ENCODE data around the gene TNFAIP2.

DNA sequence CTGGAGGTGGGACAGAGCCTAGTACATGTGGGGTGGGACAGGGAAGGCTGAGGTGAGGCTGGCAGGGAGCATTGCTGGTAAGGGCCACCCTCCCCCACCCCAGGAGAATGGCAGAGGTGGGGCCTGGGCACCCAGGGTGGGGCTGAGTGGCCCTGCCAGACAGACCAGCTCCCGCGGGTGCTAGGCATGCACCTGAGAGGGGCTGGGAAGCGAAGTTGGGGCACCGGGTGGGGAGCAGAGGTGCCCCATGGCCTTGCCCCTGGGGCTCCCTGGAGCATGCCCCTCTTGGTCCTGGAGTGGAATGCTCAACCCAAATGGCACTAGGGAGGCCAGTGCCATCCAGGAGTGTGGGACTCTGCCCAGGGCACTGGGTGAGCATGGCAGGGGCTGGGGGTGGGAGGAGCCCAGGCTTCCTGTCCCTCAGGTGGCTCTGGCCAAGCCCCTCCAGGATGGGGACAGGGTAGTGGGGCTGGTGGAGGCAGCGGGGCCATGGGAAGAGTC, 1.3 kb downstream of the TNFAIP2 start:
- no peak for TF ChIP-seq POLR2A (IDR thresholded peaks at IDR 0.05)
- TF ChIP-seq, protein P1, sequence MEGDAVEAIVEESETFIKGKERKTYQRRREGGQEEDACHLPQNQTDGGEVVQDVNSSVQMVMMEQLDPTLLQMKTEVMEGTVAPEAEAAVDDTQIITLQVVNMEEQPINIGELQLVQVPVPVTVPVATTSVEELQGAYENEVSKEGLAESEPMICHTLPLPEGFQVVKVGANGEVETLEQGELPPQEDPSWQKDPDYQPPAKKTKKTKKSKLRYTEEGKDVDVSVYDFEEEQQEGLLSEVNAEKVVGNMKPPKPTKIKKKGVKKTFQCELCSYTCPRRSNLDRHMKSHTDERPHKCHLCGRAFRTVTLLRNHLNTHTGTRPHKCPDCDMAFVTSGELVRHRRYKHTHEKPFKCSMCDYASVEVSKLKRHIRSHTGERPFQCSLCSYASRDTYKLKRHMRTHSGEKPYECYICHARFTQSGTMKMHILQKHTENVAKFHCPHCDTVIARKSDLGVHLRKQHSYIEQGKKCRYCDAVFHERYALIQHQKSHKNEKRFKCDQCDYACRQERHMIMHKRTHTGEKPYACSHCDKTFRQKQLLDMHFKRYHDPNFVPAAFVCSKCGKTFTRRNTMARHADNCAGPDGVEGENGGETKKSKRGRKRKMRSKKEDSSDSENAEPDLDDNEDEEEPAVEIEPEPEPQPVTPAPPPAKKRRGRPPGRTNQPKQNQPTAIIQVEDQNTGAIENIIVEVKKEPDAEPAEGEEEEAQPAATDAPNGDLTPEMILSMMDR (IDR thresholded peaks at IDR 0.05), result no peak
